K562 (cell line): Measurements from ENCODE around the gene MYO1H. TPM values are rescaled to one million over a fixed set of nuclear protein-coding genes. Genes with fewer than 3 reads are reported as not detected.

Source experiments
- ATAC-seq: fragments of 200-7000 bp; cut with Tn5 transposase; 3 replicates; pipeline ENCODE4 v1.9.1; 2020; ENCODE audit warnings: moderate library complexity
- BruUV-seq: library from RNA; stranded (reverse); fragments of 400-500 nt; replicated peaks from 2 replicates; lab custom pipeline; 2021; lab: Mats Ljungman, UMichigan
- CTCF ChIA-PET: fragments of 300-600 bp; formaldehyde crosslinking; extraction: SDS; loops from one replicate; lab custom pipeline; 2021; ENCODE audit warnings: low intra/inter-chr PET ratio; lab: Yijun Ruan, JAX
- POLR2A ChIA-PET: fragments of 300-600, 350-650 bp; sonication (Branson Sonifier 250); formaldehyde crosslinking; extraction: SDS; loops from one replicate; lab custom pipeline; 2021; ENCODE audit warnings: antibody characterized with exemption, inconsistent platforms; lab: Yijun Ruan, JAX
- DNase-seq, 4 experiments: peaks; one replicate each; pipeline versions ENCODE4 v3.0.0 to v3.0.0-alpha.2; 2011 to 2018; ENCODE audit warnings: low spot score in 3 of 4, mixed read lengths in 3 of 4; ENCODE audit errors: extremely low read depth in 1 of 4
- FAIRE-seq: peaks from 2 replicates; lab custom pipeline; 2011; peaks lifted over from hg19 to GRCh38; lab: Jason Lieb, UNC
- H2AFZ ChIP-seq: 2 replicates; pipeline ENCODE4 v1.6.0; 2011; ENCODE audit warnings: low read depth, low read length, control low read depth, inconsistent platforms
- H3K27ac ChIP-seq: fragments of 200-600 bp; 3 replicates; pipeline ENCODE4 v1.8.0; 2011; ENCODE audit warnings: low read depth, mild to moderate bottlenecking, control low read depth, inconsistent platforms, low read length, moderate library complexity, mixed read lengths; ENCODE audit errors: extremely low read depth
- H3K27me3 ChIP-seq, 2 experiments: fragments of 300-600 bp in 1 of 2; 2 replicates in 1 of 2; 3 replicates in 1 of 2; pipeline versions ENCODE4 v1.6.0 to v1.8.0; 2011; ENCODE audit warnings: inconsistent platforms in 2 of 2, low read length in 2 of 2, mild to moderate bottlenecking in 1 of 2, mixed read lengths in 1 of 2, moderate library complexity in 1 of 2; ENCODE audit not compliant: control insufficient read depth in 2 of 2, insufficient read depth in 2 of 2
- H3K36me3 ChIP-seq: fragments of 300-600 bp; 3 replicates; pipeline ENCODE4 v1.8.0; 2011; ENCODE audit warnings: mild to moderate bottlenecking, low read length, inconsistent platforms; ENCODE audit not compliant: control insufficient read depth, insufficient read depth
- H3K4me1 ChIP-seq, 2 experiments: fragments of 200-600 bp in 1 of 2; replicated peaks in 1 of 2; 2 replicates in 1 of 2; 3 replicates in 1 of 2; pipeline versions ENCODE4 v1.5.1 to v1.8.0; 2011; ENCODE audit warnings: inconsistent platforms in 2 of 2, low read length in 2 of 2, mild to moderate bottlenecking in 1 of 2, mixed read lengths in 1 of 2, moderate library complexity in 1 of 2; ENCODE audit not compliant: control insufficient read depth in 2 of 2, insufficient read depth in 2 of 2
- H3K4me2 ChIP-seq: 2 replicates; pipeline ENCODE4 v1.6.1; 2011; ENCODE audit warnings: low read length, control low read depth, inconsistent platforms, mixed read lengths; ENCODE audit not compliant: insufficient read depth
- H3K4me3 ChIP-seq: fragments of 200-600 bp; sonication (generic), shearing (Covaris generic); 2 replicates; pipeline ENCODE4 v1.5.1; 2016; ENCODE audit warnings: control low read depth, inconsistent platforms
- H3K79me2 ChIP-seq: fragments of 200-600 bp; 3 replicates; pipeline ENCODE4 v1.8.0; 2011; ENCODE audit warnings: low read length, inconsistent platforms; ENCODE audit not compliant: control insufficient read depth, insufficient read depth
- H3K9ac ChIP-seq, 2 experiments: 2 replicates each; pipeline versions ENCODE4 v1.6.0 to v1.6.1; 2011; ENCODE audit warnings: low read depth in 2 of 2, low read length in 2 of 2, control low read depth in 1 of 2, inconsistent platforms in 1 of 2, mild to moderate bottlenecking in 1 of 2, mixed read lengths in 1 of 2; ENCODE audit not compliant: insufficient read depth in 1 of 2
- H3K9me1 ChIP-seq: one replicate; pipeline ENCODE4 v1.6.0; 2011; ENCODE audit warnings: inconsistent platforms, mild to moderate bottlenecking, low read length, moderate library complexity; ENCODE audit not compliant: control insufficient read depth, insufficient read depth
- H3K9me3 ChIP-seq: replicated peaks from 2 replicates; pipeline ENCODE4 v1.5.1; 2011; ENCODE audit warnings: low read depth, low read length, inconsistent platforms; ENCODE audit not compliant: control insufficient read depth, insufficient read depth
- H4K20me1 ChIP-seq: replicated peaks from 2 replicates; pipeline ENCODE4 v1.6.1; 2011; ENCODE audit warnings: low read length, inconsistent platforms, mixed read lengths; ENCODE audit not compliant: control insufficient read depth, insufficient read depth
- ATF1 ChIP-seq, 2 experiments: fragments of 450-650 bp in 1 of 2; IDR thresholded peaks; 2 replicates each; pipeline ENCODE4 v1.6.1; 2016; ENCODE audit warnings: missing compliant biosample characterization in 1 of 2, missing genetic modification characterization in 1 of 2
- ATF7 ChIP-seq: fragments of 450-650 bp; IDR thresholded peaks from 2 replicates; pipeline ENCODE4 v1.7.1; 2014; ENCODE audit warnings: mild to moderate bottlenecking, moderate library complexity
- CREM ChIP-seq: IDR thresholded peaks from 2 replicates; pipeline ENCODE4 v1.6.1; 2014; ENCODE audit warnings: antibody characterized with exemption, low read depth
- NR2F6 ChIP-seq: fragments of 450-650 bp; formaldehyde crosslinking; IDR thresholded peaks from 2 replicates; pipeline ENCODE4 v1.4.0; 2020; ENCODE audit warnings: mild to moderate bottlenecking
- RBM25 ChIP-seq: fragments of 200-400 bp; formaldehyde crosslinking; IDR thresholded peaks from 2 replicates; pipeline ENCODE4 v1.6.1; 2018; ENCODE audit warnings: low read length, low read depth, moderate library complexity; ENCODE audit not compliant: severe bottlenecking
- WGBS: fragments of 100-300 bp; shearing (Covaris generic); methylation state at CpG from one replicate; pipeline ENCODE4 v1.1.6; 2016; ENCODE audit warnings: low coverage, mixed read lengths; ENCODE audit not compliant: insufficient coverage; ENCODE audit errors: missing lambda C conversion rate; 5-methylcytosine and 5-hydroxymethylcytosine counted together
- in situ Hi-C: fragments of 300-500 bp; cut with MboI; formaldehyde crosslinking; loops from 4 replicates; pipeline ENCODE4 v1.15.0; 2018; ENCODE audit warnings: inconsistent platforms, mixed read lengths
- intact Hi-C: fragments of 100-400 bp; cut with micrococcal nuclease; formaldehyde crosslinking; loops from 2 replicates; pipeline ENCODE4 v1.14.2; 2022
- polyA plus RNA-seq, 8 experiments: library from polyadenylated mRNA; depleted of rRNA in 4 of 8; stranded (reverse) in 5 of 8; unstranded in 3 of 8; fragments of >200 nt; fragmentation: Nextera tagmentation in 2 of 8; fragmentation: Illumina TruSeq in 1 of 8; extraction: Ambion mirVana in 2 of 8; extraction: Trizol in 1 of 8; gene quantifications; 2 replicates each; pipeline versions ENCODE4 v1.2.1 to v1.2.3, GENCODE V29; 2011 to 2014; ENCODE audit warnings: inconsistent platforms in 1 of 8, missing spikeins in 1 of 8
- total RNA-seq, 7 experiments: library from RNA; depleted of rRNA in 6 of 7; stranded (reverse); fragments of >200 nt in 6 of 7; fragmentation: Illumina TruSeq in 2 of 7; extraction: Trizol in 2 of 7; gene quantifications; 2 replicates each; pipeline versions ENCODE4 v1.2.1 to v1.2.3, GENCODE V29; 2011 to 2021; ENCODE audit warnings: low replicate concordance in 1 of 7
- TF ChIP-seq, protein P1 (sequence below): fragments of 200-600 bp; sonication (generic); IDR thresholded peaks from one replicate; pipeline ENCODE4 v1.6.1; 2012; ENCODE audit warnings: mild to moderate bottlenecking, low read depth, low read length, inconsistent platforms
- TF ChIP-seq, protein P2 (sequence below), 2 experiments: fragments of 450-650 bp in 1 of 2; sonication (generic) in 1 of 2; formaldehyde crosslinking in 1 of 2; IDR thresholded peaks in 1 of 2; conservative IDR thresholded peaks in 1 of 2; 2 replicates each; pipeline versions ENCODE4 v1.6.1 to v1.8.1; 2016 to 2023; ENCODE audit warnings: mild to moderate bottlenecking in 2 of 2, moderate library complexity in 2 of 2, inconsistent platforms in 1 of 2, missing genetic modification reagents in 1 of 2

MYO1H gene
- total and polyA plus RNA-seq, 9 of the 15 experiments (the other 6 are each of a cell fraction or from before 2014, with no cell fraction given), result not detected

DNA sequence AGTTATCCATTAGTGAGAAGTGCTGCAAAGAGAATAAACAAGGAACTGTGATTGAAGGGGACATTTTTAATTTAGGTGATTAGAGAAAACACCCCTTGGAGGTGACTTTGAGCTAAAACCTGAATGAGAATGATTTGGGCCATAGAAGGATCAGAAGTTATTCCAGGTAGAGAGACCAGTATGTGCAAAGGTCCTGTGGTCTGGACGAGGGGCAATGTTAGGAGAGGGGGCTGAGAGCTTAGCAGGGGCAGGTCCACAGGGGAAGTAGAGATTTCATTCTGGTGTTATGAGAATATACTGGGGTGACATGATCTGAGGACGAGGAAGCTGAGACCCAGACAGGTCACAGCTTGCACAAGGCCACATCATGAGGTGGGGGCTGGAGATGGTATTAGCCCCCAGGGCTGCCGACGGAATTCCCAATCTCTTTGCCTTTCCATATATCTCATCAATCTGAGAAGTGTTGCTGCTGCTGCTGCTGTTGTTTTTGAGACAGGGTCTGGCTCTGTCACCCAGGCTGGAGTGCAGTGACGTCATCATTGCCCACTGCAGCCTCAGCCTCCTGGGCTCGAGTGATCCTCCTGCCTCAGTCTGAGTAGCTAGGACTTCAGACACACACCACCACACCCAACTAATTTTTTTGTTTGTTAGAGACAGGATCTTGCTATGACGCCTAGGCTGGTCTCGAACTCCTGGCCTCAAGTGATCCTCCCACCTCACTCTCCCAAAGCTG, 73.8 kb downstream of the MYO1H start:
- ATAC-seq (no peak), FAIRE-seq (no peak), DNase-seq (no peak)
- Histone ChIP-seq H3K36me3 (no peaks in the 10 kb centered on the region), H3K9ac (no peak overlapping the region), H3K4me2 (no peak overlapping the region), H3K4me3 (no peak overlapping the region), H2AFZ (no peak overlapping the region), H3K9me3 (0 out of 2 replicates have a peak, but pooled peaks cover 3% of the 10 kb centered on the region), H3K9me1 (no peaks in the 10 kb centered on the region), H3K4me1 (no peaks in the 10 kb centered on the region), H3K79me2 (no peaks in the 10 kb centered on the region), H4K20me1 (0 out of 2 replicates have a peak, but pooled peaks cover 2% of the 10 kb centered on the region), H3K27me3 (peaks cover 5 to 39% of the 10 kb centered on the region in 2 experiments; a peak in 4 of 5 replicates), H3K27ac (no peak overlapping the region)
- POLR2A ChIA-PET, result interaction anchor here (0.8 kb wide), 1 partner anchor 41 kb away, joined by 3 read pairs; no protein-coding TSS in a partner anchor
- intact Hi-C loops, result loop anchor here (10.0 kb wide), 1 partner anchor 93 kb away; no protein-coding TSS in a partner anchor
- in situ Hi-C loops, result no loop called here
- WGBS, result 2% methylated on average over 7 of the region's 8 CpGs
- no TSS peak for BruUV-seq
- CTCF ChIA-PET, result no interaction called here
- TF ChIP-seq ATF7 (peak; percentile 60; the same call in 1 of the 2 replicates), CREM (peak; percentile 55; the same call in 1 of the 2 replicates), ATF1 (CRISPR knock-in tag; IDR thresholded peaks at IDR 0.05) (no peak), ATF1 (tag; IDR thresholded peaks at IDR 0.05) (peak; percentile 67), RBM25 (peak; percentile 81), NR2F6 (no peak)
- TF ChIP-seq, protein P1, sequence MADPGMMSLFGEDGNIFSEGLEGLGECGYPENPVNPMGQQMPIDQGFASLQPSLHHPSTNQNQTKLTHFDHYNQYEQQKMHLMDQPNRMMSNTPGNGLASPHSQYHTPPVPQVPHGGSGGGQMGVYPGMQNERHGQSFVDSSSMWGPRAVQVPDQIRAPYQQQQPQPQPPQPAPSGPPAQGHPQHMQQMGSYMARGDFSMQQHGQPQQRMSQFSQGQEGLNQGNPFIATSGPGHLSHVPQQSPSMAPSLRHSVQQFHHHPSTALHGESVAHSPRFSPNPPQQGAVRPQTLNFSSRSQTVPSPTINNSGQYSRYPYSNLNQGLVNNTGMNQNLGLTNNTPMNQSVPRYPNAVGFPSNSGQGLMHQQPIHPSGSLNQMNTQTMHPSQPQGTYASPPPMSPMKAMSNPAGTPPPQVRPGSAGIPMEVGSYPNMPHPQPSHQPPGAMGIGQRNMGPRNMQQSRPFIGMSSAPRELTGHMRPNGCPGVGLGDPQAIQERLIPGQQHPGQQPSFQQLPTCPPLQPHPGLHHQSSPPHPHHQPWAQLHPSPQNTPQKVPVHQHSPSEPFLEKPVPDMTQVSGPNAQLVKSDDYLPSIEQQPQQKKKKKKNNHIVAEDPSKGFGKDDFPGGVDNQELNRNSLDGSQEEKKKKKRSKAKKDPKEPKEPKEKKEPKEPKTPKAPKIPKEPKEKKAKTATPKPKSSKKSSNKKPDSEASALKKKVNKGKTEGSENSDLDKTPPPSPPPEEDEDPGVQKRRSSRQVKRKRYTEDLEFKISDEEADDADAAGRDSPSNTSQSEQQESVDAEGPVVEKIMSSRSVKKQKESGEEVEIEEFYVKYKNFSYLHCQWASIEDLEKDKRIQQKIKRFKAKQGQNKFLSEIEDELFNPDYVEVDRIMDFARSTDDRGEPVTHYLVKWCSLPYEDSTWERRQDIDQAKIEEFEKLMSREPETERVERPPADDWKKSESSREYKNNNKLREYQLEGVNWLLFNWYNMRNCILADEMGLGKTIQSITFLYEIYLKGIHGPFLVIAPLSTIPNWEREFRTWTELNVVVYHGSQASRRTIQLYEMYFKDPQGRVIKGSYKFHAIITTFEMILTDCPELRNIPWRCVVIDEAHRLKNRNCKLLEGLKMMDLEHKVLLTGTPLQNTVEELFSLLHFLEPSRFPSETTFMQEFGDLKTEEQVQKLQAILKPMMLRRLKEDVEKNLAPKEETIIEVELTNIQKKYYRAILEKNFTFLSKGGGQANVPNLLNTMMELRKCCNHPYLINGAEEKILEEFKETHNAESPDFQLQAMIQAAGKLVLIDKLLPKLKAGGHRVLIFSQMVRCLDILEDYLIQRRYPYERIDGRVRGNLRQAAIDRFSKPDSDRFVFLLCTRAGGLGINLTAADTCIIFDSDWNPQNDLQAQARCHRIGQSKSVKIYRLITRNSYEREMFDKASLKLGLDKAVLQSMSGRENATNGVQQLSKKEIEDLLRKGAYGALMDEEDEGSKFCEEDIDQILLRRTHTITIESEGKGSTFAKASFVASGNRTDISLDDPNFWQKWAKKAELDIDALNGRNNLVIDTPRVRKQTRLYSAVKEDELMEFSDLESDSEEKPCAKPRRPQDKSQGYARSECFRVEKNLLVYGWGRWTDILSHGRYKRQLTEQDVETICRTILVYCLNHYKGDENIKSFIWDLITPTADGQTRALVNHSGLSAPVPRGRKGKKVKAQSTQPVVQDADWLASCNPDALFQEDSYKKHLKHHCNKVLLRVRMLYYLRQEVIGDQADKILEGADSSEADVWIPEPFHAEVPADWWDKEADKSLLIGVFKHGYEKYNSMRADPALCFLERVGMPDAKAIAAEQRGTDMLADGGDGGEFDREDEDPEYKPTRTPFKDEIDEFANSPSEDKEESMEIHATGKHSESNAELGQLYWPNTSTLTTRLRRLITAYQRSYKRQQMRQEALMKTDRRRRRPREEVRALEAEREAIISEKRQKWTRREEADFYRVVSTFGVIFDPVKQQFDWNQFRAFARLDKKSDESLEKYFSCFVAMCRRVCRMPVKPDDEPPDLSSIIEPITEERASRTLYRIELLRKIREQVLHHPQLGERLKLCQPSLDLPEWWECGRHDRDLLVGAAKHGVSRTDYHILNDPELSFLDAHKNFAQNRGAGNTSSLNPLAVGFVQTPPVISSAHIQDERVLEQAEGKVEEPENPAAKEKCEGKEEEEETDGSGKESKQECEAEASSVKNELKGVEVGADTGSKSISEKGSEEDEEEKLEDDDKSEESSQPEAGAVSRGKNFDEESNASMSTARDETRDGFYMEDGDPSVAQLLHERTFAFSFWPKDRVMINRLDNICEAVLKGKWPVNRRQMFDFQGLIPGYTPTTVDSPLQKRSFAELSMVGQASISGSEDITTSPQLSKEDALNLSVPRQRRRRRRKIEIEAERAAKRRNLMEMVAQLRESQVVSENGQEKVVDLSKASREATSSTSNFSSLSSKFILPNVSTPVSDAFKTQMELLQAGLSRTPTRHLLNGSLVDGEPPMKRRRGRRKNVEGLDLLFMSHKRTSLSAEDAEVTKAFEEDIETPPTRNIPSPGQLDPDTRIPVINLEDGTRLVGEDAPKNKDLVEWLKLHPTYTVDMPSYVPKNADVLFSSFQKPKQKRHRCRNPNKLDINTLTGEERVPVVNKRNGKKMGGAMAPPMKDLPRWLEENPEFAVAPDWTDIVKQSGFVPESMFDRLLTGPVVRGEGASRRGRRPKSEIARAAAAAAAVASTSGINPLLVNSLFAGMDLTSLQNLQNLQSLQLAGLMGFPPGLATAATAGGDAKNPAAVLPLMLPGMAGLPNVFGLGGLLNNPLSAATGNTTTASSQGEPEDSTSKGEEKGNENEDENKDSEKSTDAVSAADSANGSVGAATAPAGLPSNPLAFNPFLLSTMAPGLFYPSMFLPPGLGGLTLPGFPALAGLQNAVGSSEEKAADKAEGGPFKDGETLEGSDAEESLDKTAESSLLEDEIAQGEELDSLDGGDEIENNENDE, result no peak
- TF ChIP-seq, protein P2, sequence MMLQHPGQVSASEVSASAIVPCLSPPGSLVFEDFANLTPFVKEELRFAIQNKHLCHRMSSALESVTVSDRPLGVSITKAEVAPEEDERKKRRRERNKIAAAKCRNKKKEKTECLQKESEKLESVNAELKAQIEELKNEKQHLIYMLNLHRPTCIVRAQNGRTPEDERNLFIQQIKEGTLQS (IDR thresholded peaks at IDR 0.05), result peak; percentile 78
- TF ChIP-seq, protein P2 (CRISPR knock-in tag; conservative IDR thresholded peaks at IDR 0.05), result no peak
